HEK293T (cell line): ENCODE results near the gene SH3GL2.

ENCODE experiments used
- BHLHE40 ChIP-seq: fragments of 450-650 bp; IDR thresholded peaks from 2 replicates; pipeline ENCODE4 v1.6.1; 2016; ENCODE audit warnings: mild to moderate bottlenecking, moderate library complexity, borderline replicate concordance
- CTBP1 ChIP-seq: fragments of 450-650 bp; IDR thresholded peaks from 2 replicates; pipeline ENCODE4 v1.6.1; 2016; ENCODE audit warnings: borderline replicate concordance
- FOXK2 ChIP-seq: fragments of 450-650 bp; IDR thresholded peaks from 2 replicates; pipeline ENCODE4 v1.6.1; 2016; ENCODE audit warnings: mild to moderate bottlenecking
- NFRKB ChIP-seq: fragments of 450-650 bp; IDR thresholded peaks from 2 replicates; pipeline ENCODE4 v1.6.1; 2016; ENCODE audit warnings: mild to moderate bottlenecking, moderate library complexity
- SP1 ChIP-seq: fragments of 450-650 bp; IDR thresholded peaks from 2 replicates; pipeline ENCODE4 v1.6.1; 2017
- SUZ12 ChIP-seq: fragments of 450-650 bp; IDR thresholded peaks from 2 replicates; pipeline ENCODE4 v1.6.1; 2016; ENCODE audit warnings: mild to moderate bottlenecking

GRCh38 chr9:17776735-17777134 is 197.9 kb downstream of the SH3GL2 start:
- TF ChIP-seq FOXK2 (no peak), SP1 (no peak), NFRKB (no peak), SUZ12 (no peak), BHLHE40 (no peak), CTBP1 (no peak)
